Activated T-cell treated with anti-CD3 and anti-CD28 coated beads for 24 hours (primary cell): ENCODE measurements around the gene ARHGEF11.

Source experiments
- DNase-seq: peaks from one replicate; pipeline ENCODE4 v3.0.0-alpha.2; 2020; ENCODE audit warnings: low read depth

ARHGEF11 gene

GRCh38 chr1:157050836-157051235 lies 5.3 kb upstream of the ARHGEF11 start:
- no peak for DNase-seq

GRCh38 chr1:157047062-157047410 lies 1.5 kb upstream of the ARHGEF11 start:
- no peak for DNase-seq

GRCh38 chr1:157044326-157044725 lies 1.2 kb downstream of the ARHGEF11 start:
- DNase-seq = no peak

- DNase-seq = no peak
Observed at GRCh38 chr1:157043685-157044084, 1.9 kb downstream of the ARHGEF11 start.

GRCh38 chr1:157042846-157043245 lies 2.7 kb downstream of the ARHGEF11 start:
- DNase-seq = no peak

GRCh38 chr1:157040802-157041201 lies 4.7 kb downstream of the ARHGEF11 start:
- no peak for DNase-seq

- DNase-seq = no peak
Observed at GRCh38 chr1:157035121-157035520, 10.4 kb downstream of the ARHGEF11 start.

- DNase-seq = no peak
Observed at GRCh38 chr1:157034137-157034800, 11.3 kb downstream of the ARHGEF11 start.

- no peak for DNase-seq
Observed at GRCh38 chr1:157033357-157033876, 12.1 kb downstream of the ARHGEF11 start.

- no peak for DNase-seq
Observed at GRCh38 chr1:157032303-157032702, 13.2 kb downstream of the ARHGEF11 start.

GRCh38 chr1:157030728-157031127 lies 14.8 kb downstream of the ARHGEF11 start:
- no peak for DNase-seq

- DNase-seq = no peak
Observed at GRCh38 chr1:157028674-157029073, 16.9 kb downstream of the ARHGEF11 start.

- no peak for DNase-seq
Observed at GRCh38 chr1:157025856-157026255, 19.7 kb downstream of the ARHGEF11 start.

- no peak for DNase-seq
Observed at GRCh38 chr1:157025385-157025784, 20.2 kb downstream of the ARHGEF11 start.

GRCh38 chr1:157021688-157022087 lies 23.9 kb downstream of the ARHGEF11 start:
- no peak for DNase-seq

- DNase-seq = no peak
Observed at GRCh38 chr1:157019457-157019856, 26.1 kb downstream of the ARHGEF11 start.

- DNase-seq = no peak
Observed at GRCh38 chr1:157011845-157012244, 33.7 kb downstream of the ARHGEF11 start.

GRCh38 chr1:157008502-157008901 lies 37.0 kb downstream of the ARHGEF11 start:
- no peak for DNase-seq

- no peak for DNase-seq
Observed at GRCh38 chr1:157007306-157007705, 38.2 kb downstream of the ARHGEF11 start.

GRCh38 chr1:157006676-157007075 lies 38.9 kb downstream of the ARHGEF11 start:
- no peak for DNase-seq

GRCh38 chr1:157005965-157006364 lies 39.6 kb downstream of the ARHGEF11 start:
- DNase-seq = no peak

- no peak for DNase-seq
Observed at GRCh38 chr1:157004806-157005205, 40.7 kb downstream of the ARHGEF11 start.

- no peak for DNase-seq
Observed at GRCh38 chr1:157004327-157004726, 41.2 kb downstream of the ARHGEF11 start.

GRCh38 chr1:157001304-157001703 lies 44.2 kb downstream of the ARHGEF11 start:
- DNase-seq = no peak
